T-helper 1 cell treated with Interleukin-12 subunit alpha and Interleukin-12 subunit beta and Interleukin-4 antibody, amounts not matched to agents 30 μg/mL and 1 μg/mL, for 36 hours (primary cell): ENCODE results near the gene WDR6.

Source experiments
- H3K27ac Mint-ChIP-seq: one replicate; pipeline ENCODE4 v1.8.0; 2021; ENCODE audit warnings: mild to moderate bottlenecking, mixed read lengths
- H3K27me3 Mint-ChIP-seq: one replicate; pipeline ENCODE4 v1.8.0; 2021; ENCODE audit warnings: low read depth, mixed read lengths
- H3K36me3 Mint-ChIP-seq: one replicate; pipeline ENCODE4 v1.8.0; 2021; ENCODE audit warnings: low read depth, mixed read lengths
- H3K4me1 Mint-ChIP-seq: one replicate; pipeline ENCODE4 v1.8.0; 2021; ENCODE audit warnings: low read depth, mixed read lengths
- H3K4me3 Mint-ChIP-seq: one replicate; pipeline ENCODE4 v1.8.0; 2021; ENCODE audit warnings: mild to moderate bottlenecking, moderate library complexity, mixed read lengths
- H3K9me3 Mint-ChIP-seq: one replicate; pipeline ENCODE4 v1.8.0; 2021; ENCODE audit warnings: mixed read lengths

Gene WDR6

GRCh38 chr3:48985831-48986376 is 21.3 kb upstream of the WDR6 start:
- H3K27me3 Mint-ChIP-seq = no peaks in the 10 kb centered on the region
- H3K4me1 Mint-ChIP-seq = peaks cover 18% of the 10 kb centered on the region
- H3K36me3 Mint-ChIP-seq = peaks cover 33% of the 10 kb centered on the region
- no peak overlapping the region for H3K4me3 Mint-ChIP-seq
- no peaks in the 10 kb centered on the region for H3K9me3 Mint-ChIP-seq
- H3K27ac Mint-ChIP-seq = peak overlapping the region; percentile 32

- H3K27ac Mint-ChIP-seq = peak overlapping the region; percentile 83
- H3K27me3 Mint-ChIP-seq = no peaks in the 10 kb centered on the region
- no peaks in the 10 kb centered on the region for H3K9me3 Mint-ChIP-seq
- peaks cover 33% of the 10 kb centered on the region for H3K4me1 Mint-ChIP-seq
- peak overlapping the region; percentile 91 for H3K4me3 Mint-ChIP-seq
- H3K36me3 Mint-ChIP-seq = peaks cover 24% of the 10 kb centered on the region
These were observed 17.9 kb upstream of the WDR6 start for GRCh38 chr3:48989126-48989795.

- peaks cover 20% of the 10 kb centered on the region for H3K36me3 Mint-ChIP-seq
- peaks cover 37% of the 10 kb centered on the region for H3K4me1 Mint-ChIP-seq
- no peaks in the 10 kb centered on the region for H3K27me3 Mint-ChIP-seq
- H3K27ac Mint-ChIP-seq = peak within 1 kb of the TSS; percentile 91
- peak within 1 kb of the TSS; percentile 92 for H3K4me3 Mint-ChIP-seq
- H3K9me3 Mint-ChIP-seq = no peaks in the 10 kb centered on the region
These were observed 17.2 kb upstream of the WDR6 start, which contains the start of gene P4HTM for GRCh38 chr3:48989796-48990635. P4HTM (plus strand) TSS chr3:48990241; CDS start chr3:48990257, 16 bp downstream.

GRCh38 chr3:48990636-48991469 is 16.3 kb upstream of the WDR6 start:
- Mint-ChIP-seq H3K27ac (peak overlapping the region; percentile 91), H3K4me3 (peak overlapping the region; percentile 92), H3K36me3 (peaks cover 15% of the 10 kb centered on the region), H3K27me3 (no peaks in the 10 kb centered on the region), H3K9me3 (no peaks in the 10 kb centered on the region), H3K4me1 (peaks cover 37% of the 10 kb centered on the region)

GRCh38 chr3:48991851-48992545 is 15.2 kb upstream of the WDR6 start:
- H3K27ac Mint-ChIP-seq = no peak overlapping the region
- peaks cover 10% of the 10 kb centered on the region for H3K36me3 Mint-ChIP-seq
- H3K9me3 Mint-ChIP-seq = no peaks in the 10 kb centered on the region
- peaks cover 37% of the 10 kb centered on the region for H3K4me1 Mint-ChIP-seq
- no peaks in the 10 kb centered on the region for H3K27me3 Mint-ChIP-seq
- peak overlapping the region; percentile 92 for H3K4me3 Mint-ChIP-seq

- H3K27ac Mint-ChIP-seq = no peak overlapping the region
- H3K4me1 Mint-ChIP-seq = peaks cover 32% of the 10 kb centered on the region
- H3K4me3 Mint-ChIP-seq = no peak overlapping the region
- no peaks in the 10 kb centered on the region for H3K27me3 Mint-ChIP-seq
- peaks cover 8% of the 10 kb centered on the region for H3K36me3 Mint-ChIP-seq
- no peaks in the 10 kb centered on the region for H3K9me3 Mint-ChIP-seq
These were observed 13.4 kb upstream of the WDR6 start for GRCh38 chr3:48993834-48994233.

GRCh38 chr3:48996640-48997039 is 10.6 kb upstream of the WDR6 start:
- Mint-ChIP-seq H3K27ac (no peak overlapping the region), H3K36me3 (peaks cover 6% of the 10 kb centered on the region), H3K27me3 (no peaks in the 10 kb centered on the region), H3K9me3 (no peaks in the 10 kb centered on the region), H3K4me3 (no peak overlapping the region), H3K4me1 (peaks cover 17% of the 10 kb centered on the region)

- H3K36me3 Mint-ChIP-seq = peaks cover 2% of the 10 kb centered on the region
- H3K27me3 Mint-ChIP-seq = no peaks in the 10 kb centered on the region
- no peak overlapping the region for H3K27ac Mint-ChIP-seq
- H3K4me1 Mint-ChIP-seq = peaks cover 12% of the 10 kb centered on the region
- no peaks in the 10 kb centered on the region for H3K9me3 Mint-ChIP-seq
- H3K4me3 Mint-ChIP-seq = no peak overlapping the region
These were observed 10.0 kb upstream of the WDR6 start for GRCh38 chr3:48997102-48997635.

GRCh38 chr3:48997714-48998637 is 9.2 kb upstream of the WDR6 start:
- no peaks in the 10 kb centered on the region for H3K9me3 Mint-ChIP-seq
- peaks cover 12% of the 10 kb centered on the region for H3K4me1 Mint-ChIP-seq
- no peak overlapping the region for H3K27ac Mint-ChIP-seq
- no peak overlapping the region for H3K4me3 Mint-ChIP-seq
- H3K36me3 Mint-ChIP-seq = peaks cover 2% of the 10 kb centered on the region
- H3K27me3 Mint-ChIP-seq = no peaks in the 10 kb centered on the region

- Mint-ChIP-seq H3K4me1 (peaks cover 5% of the 10 kb centered on the region), H3K4me3 (no peak overlapping the region), H3K27ac (no peak overlapping the region), H3K36me3 (no peaks in the 10 kb centered on the region), H3K9me3 (no peaks in the 10 kb centered on the region), H3K27me3 (no peaks in the 10 kb centered on the region)
These were observed 7.9 kb upstream of the WDR6 start for GRCh38 chr3:48999085-48999858.

GRCh38 chr3:49001155-49001554 is 6.0 kb upstream of the WDR6 start:
- Mint-ChIP-seq H3K9me3 (no peaks in the 10 kb centered on the region), H3K27ac (no peak overlapping the region), H3K4me1 (peaks cover 2% of the 10 kb centered on the region), H3K36me3 (no peaks in the 10 kb centered on the region), H3K4me3 (no peak overlapping the region), H3K27me3 (no peaks in the 10 kb centered on the region)
